ENCODE results near the gene OR9G1.
"Not testable (repeated sequence)": the region's sequence is repeated elsewhere in the genome, so short reads cannot be mapped to it uniquely, and the experiment has no call there.

Gene OR9G1

GRCh38 chr11:56698795-56699194 lies at the start of gene OR9G1:
Gene OR9G1 (plus strand): TSS chr11:56699095. CDS start chr11:56700388, 1,293 bp downstream.
- DNase-seq, result no peak

- DNase-seq, result no peak
Observed at GRCh38 chr11:56659755-56660154, 39.1 kb upstream of the OR9G1 start.

- DNase-seq, result no peak
Observed at GRCh38 chr11:56663386-56663785, 35.5 kb upstream of the OR9G1 start, which contains the start of gene OR5AR1. Gene OR5AR1 (plus strand): TSS chr11:56663686. CDS start chr11:56663686, 0 bp downstream.

- DNase-seq, result no peak
Observed at GRCh38 chr11:56670984-56671383, 27.9 kb upstream of the OR9G1 start.

- no peak for DNase-seq
Observed at GRCh38 chr11:56688554-56689100, 10.3 kb upstream of the OR9G1 start.

GRCh38 chr11:56691179-56691578 lies 7.7 kb upstream of the OR9G1 start:
- not testable (repeated sequence) for DNase-seq

GRCh38 chr11:56693428-56693827 lies 5.5 kb upstream of the OR9G1 start:
- DNase-seq, result no peak

- DNase-seq, result no peak
Observed at GRCh38 chr11:56700242-56700913, 1.5 kb downstream of the OR9G1 start.

GRCh38 chr11:56700914-56701485 lies 2.1 kb downstream of the OR9G1 start:
- no peak for DNase-seq

- DNase-seq, result no peak
Observed at GRCh38 chr11:56705784-56706396, 7.0 kb downstream of the OR9G1 start.

GRCh38 chr11:56706486-56706885 lies 7.6 kb downstream of the OR9G1 start:
- no peak for DNase-seq

- DNase-seq, result no peak
Observed at GRCh38 chr11:56714206-56714605, 15.3 kb downstream of the OR9G1 start.

- DNase-seq, result no peak
Observed at GRCh38 chr11:56716379-56716854, 17.5 kb downstream of the OR9G1 start.

GRCh38 chr11:56720513-56720912 lies 21.6 kb downstream of the OR9G1 start:
- no peak for DNase-seq

- no peak for DNase-seq
Observed at GRCh38 chr11:56740107-56740506, 41.2 kb downstream of the OR9G1 start.

GRCh38 chr11:56740886-56741285 lies 42.0 kb downstream of the OR9G1 start:
- DNase-seq, result no peak

- DNase-seq, result no peak
Observed at GRCh38 chr11:56748597-56748996, 49.7 kb downstream of the OR9G1 start, which contains the start of gene OR9G4. Gene OR9G4 (minus strand): TSS chr11:56748697. CDS start chr11:56743766, 4,931 bp downstream.

GRCh38 chr11:56750190-56750589 lies 51.3 kb downstream of the OR9G1 start:
- no peak for DNase-seq

- DNase-seq, result no peak
Observed at GRCh38 chr11:56751480-56751879, 52.6 kb downstream of the OR9G1 start.

Data from CD4-positive, alpha-beta T cell treated with Interleukin-12 subunit alpha and Interleukin-12 subunit beta, for 1 hour (primary cell).